H4 (cell line): Measurements from ENCODE around the gene NAPG. TPM values are rescaled to one million over a fixed set of nuclear protein-coding genes. Genes with fewer than 3 reads are reported as not detected.
A peak's percentile ranks its signal among the peaks of the same experiment; 100 is the strongest.
"Not testable (repeated sequence)": the region's sequence is repeated elsewhere in the genome, so short reads cannot be mapped to it uniquely, and the experiment has no call there.

ENCODE experiments used
- DNase-seq: peaks from one replicate; pipeline ENCODE4 v3.0.0-alpha.2; 2015; ENCODE audit warnings: low spot score
- total RNA-seq: library from RNA; depleted of rRNA; stranded (reverse); fragments of >200 nt; shearing (Covaris generic); gene quantifications from 2 replicates; pipeline ENCODE4 v1.2.3, GENCODE V29; 2014; rRNA removed

Gene NAPG
- 26.6 and 30.8 TPM in 2 replicates for total RNA-seq

GRCh38 chr18:10525697-10526560 is at the start of gene NAPG:
TSS of gene NAPG (plus strand) at chr18:10526027. CDS start at chr18:10526103, 76 bp downstream.
- DNase-seq, result peak; percentile 86

DNA sequence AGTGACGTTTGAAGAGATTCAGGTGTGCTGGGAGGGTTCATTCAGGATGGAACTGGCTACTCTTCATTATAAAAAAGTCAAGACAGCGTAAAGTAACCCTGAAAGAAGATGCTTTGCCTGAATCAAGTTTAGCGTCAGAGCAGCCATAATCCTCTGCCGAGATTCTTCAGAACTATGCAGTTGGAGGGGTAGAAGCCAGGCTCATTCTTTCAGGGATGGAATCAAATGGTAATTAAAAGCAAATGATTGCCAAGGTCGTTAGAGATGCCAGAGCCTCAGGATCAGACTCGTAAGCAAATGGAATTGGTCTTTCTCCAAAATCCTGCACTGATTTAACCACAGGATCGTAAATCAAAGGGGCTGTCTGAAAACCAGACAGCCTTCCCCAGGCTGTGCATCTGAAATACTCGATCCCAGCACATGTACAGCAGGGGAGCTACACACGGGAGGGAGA is 49.5 kb upstream of the NAPG start:
- no peak for DNase-seq

GRCh38 chr18:10477121-10477862 is 48.5 kb upstream of the NAPG start:
- no peak for DNase-seq

- DNase-seq, result no peak
These were observed 48.0 kb upstream of the NAPG start for GRCh38 chr18:10477863-10478260.

- DNase-seq, result no peak
These were observed 44.0 kb upstream of the NAPG start for GRCh38 chr18:10481831-10482230.

DNA sequence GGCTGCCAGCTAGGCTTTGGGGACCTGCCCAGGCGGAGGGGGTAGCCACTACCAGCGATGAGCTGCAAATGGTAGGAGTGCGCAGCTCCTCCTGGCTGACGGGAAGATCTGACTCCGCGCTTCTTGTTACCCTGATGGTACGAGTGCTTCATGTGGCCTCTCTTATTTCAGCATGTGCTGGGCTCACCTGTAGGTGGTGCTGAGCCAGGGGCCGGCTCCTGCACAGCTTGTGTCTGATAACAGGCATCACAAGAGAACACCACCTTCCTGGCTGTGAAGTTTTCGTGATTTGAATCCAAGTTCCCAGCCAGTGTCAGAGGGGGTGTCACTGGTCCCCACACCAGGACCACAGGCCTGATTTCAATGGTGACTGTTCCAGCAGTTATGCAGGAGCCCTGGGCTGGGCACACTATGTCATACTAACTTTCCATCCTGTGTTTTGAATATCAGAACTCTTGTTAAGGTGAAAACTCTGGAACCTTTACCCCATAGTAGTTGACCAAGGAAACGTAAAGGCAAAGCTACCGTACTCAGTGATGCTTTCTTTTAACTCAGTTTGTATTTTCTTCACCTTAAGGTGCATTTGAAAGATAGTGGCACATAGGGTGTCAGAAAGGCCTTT is 43.4 kb upstream of the NAPG start:
- no peak for DNase-seq

GRCh38 chr18:10482985-10483949 is 42.6 kb upstream of the NAPG start:
- no peak for DNase-seq

DNA sequence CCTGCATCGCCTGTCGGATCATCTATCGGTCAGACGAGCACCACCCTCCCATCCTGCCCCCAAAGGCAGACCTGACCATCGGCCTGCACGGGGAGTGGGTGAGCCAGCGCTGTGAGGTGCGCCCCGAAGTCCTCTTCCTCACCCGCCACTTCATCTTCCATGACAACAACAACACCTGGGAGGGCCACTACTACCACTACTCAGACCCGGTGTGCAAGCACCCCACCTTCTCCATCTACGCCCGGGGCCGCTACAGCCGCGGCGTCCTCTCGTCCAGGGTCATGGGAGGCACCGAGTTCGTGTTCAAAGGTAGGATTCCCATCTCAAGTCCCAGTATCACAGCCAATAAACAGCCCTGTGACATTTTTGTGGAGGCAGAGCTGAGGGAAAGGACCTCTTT is 40.4 kb upstream of the NAPG start:
- DNase-seq, result no peak

DNA sequence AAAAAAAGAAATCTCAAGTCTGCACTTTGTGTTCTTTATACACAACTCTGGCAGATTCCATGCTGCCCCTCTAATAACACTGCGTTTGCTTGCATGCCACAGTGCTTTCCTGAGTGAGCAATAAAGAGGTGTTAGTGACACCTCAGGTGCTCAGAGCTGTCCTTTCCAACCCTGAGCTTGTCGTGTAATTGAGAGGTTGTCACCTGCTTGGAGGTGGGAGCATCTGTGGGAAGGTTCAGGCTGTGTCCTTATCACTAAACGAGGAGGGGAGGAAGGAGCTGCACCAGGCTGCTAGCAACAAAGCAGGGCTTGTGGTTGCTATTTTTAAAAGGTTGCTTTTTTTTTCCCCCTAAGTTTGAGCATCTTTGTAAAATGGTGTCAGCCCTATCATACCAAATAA is 39.5 kb upstream of the NAPG start:
- no peak for DNase-seq

DNA sequence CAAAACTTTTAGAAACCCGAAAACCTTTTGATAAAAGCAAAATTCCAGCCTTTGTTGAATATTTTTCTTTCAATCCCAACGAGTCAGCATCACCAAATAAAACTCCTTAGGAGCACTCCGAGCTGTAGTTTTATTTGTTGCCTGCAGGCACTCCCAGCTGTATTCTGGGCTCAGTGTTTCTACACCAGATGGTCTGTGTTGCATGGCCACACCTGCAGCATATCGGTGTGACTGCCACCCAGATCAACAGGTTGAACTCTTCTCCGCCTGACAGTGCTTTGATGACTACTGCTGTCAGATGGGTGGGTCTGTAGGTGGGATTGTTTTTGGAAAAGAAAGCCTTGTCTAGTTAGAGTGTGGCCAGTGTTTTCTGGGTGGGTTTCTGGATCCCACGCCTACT is 38.7 kb upstream of the NAPG start:
- no peak for DNase-seq

DNA sequence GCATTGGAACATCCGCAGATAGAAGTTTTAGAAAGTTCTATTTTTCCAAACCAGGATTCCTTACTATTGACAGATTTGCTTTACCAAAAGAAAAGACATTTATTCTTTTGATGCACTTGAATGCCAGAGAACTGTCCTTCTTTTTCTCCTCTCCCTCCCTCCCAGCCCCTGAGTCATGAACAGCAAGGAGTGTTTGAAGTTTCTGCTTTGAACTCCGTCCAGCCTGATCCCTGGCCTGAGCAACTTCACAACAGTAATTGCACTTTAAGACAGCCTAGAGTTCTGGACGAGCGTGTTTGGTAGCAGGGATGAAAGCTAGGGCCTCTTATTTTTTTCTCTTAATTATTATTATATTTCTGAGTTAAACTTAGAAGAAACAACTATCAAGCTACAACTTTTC is 37.8 kb upstream of the NAPG start:
- no peak for DNase-seq

GRCh38 chr18:10490401-10491165 is 35.2 kb upstream of the NAPG start:
- peak; percentile 37 for DNase-seq

DNA sequence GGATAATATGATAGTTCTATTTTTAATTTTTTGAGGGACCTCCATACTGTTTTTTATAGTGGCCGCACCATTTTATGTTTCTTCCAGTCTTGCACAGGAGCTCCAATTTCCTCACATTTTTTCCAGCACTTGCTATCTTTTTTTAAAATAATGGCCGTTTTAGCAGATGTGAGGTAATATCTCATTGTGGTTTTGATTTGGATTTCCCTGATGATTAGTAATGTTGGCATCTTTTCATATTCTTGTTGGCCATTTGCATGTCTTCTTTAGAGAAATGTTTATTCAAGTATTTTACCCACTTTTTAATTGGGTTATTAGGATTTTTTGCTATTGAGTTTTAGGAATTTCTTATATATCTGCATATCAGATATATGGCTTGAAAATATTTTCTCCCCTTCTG is 29.9 kb upstream of the NAPG start:
- DNase-seq, result no peak

DNA sequence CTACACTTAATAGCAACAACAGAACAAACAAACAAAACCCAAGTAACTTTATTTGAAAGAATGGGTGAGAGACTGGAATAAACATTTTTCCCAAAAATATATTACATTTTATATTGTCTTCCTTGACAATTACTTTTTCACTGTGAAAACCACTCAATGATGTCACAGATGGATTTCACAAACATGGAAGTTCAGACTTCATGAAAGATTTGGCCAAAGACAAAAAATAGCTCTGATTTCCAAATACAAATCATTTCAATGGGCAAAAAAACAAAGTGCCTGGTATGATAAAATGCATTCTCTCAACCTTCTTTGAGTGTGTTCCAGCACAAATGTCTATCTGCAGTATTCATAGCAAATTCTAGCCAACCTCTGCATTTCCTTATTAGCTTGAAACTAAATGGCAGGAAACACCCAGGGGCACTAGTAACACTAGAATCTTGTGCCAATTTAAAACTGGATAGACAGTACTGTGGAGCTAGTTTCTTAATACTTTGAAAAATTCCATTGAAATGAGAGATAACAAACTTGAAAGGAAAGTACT is 28.5 kb upstream of the NAPG start:
- no peak for DNase-seq

GRCh38 chr18:10499230-10499629 is 26.6 kb upstream of the NAPG start:
- DNase-seq, result no peak

- no peak for DNase-seq
These were observed 25.8 kb upstream of the NAPG start for GRCh38 chr18:10500038-10500437.

DNA sequence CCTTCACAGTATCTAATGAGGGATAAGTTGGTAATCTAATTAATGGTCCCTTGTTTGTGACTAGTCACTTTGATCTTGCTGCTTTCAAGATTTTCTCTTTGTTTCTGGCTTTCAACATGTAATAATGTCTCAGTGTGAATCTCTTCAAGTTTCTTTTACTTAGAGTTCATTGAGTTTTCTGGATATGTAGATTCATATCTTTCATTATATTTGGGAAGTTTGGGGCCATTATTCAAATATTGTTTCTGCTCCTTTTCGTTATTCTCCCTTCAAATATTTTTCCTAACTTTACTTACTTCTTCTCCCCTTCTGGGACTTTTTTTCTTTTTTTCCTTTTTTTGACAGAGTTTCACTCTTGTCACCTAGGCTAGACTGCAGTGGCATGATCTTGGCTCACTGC is 21.1 kb upstream of the NAPG start:
- DNase-seq, result no peak

DNA sequence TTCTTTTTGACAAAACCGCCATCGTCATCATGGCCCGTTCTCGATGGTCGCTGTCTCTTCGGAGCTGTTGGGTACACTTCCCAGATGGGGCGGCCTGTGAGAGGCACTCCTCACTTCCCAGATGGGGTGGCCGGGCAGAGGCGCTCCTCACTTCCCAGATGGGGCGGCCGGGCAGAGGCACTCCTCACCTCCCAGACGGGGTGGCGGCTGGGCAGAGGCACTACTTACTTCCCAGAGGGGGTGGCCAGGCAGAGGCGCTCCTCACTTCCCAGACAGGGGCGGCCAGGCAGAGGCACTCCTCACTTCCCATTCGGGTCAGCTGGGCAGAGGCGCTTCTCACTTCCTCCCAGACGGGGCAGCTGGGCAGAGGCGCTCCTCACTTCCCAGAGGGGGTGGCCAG is 19.9 kb upstream of the NAPG start:
- not testable (repeated sequence) for DNase-seq

DNA sequence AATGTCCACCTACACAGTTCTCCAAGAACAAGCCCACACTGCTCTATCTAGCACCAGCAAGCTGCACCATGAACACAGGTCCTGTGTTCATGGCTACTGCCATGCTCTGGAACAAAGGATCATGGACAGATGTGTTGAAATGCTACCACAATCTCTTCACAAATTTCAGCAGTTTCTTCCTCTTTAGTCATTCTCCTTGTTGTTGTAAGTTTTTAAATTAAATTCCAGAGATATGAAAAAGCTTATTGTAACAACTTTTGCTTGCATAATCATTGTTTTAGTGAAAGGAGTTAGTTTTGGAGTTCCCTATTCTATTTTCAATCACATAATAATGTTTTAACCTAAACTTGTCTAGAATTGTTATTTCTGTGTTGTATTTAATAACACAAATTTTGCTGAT is 17.2 kb upstream of the NAPG start:
- no peak for DNase-seq

DNA sequence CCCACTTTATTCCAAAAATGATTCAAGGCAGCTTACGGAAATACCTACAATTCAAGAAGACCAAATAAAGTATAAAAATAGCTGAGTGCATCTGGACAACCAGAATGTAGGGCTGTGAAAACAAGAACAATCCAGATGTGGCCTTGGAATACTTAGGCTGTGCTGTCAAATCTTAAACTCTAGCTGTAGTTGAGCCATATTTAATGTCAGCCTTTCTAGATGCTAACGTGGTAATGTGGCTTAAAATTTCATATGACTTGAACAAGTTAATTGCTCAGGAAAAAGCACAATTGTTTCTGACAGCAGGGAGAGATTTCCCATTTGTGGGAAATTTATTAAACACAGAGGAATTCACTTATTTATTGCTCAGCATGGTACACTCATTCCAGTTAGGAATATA is 14.6 kb upstream of the NAPG start:
- DNase-seq, result no peak
